HL-60 (cell line): Measurements from ENCODE around the gene ACVR1B.
A peak's percentile ranks its signal among the peaks of the same experiment; 100 is the strongest.

Experiments
- DNase-seq, 2 experiments: peaks; one replicate each; pipeline ENCODE4 v3.0.0-alpha.2; 2010 to 2020; ENCODE audit warnings: low read depth in 1 of 2, low spot score in 1 of 2
- H3K27ac ChIP-seq: fragments of 250-450 bp; sonication (Bioruptor Pico); replicated peaks from 2 replicates; pipeline ENCODE4 v1.5.1; 2020; ENCODE audit warnings: mild to moderate bottlenecking, moderate library complexity
- H3K27me3 ChIP-seq: fragments of 250-450 bp; sonication (Bioruptor Pico); 2 replicates; pipeline ENCODE4 v1.5.1; 2021; ENCODE audit warnings: mild to moderate bottlenecking, moderate library complexity; ENCODE audit not compliant: insufficient read depth, poor library complexity, severe bottlenecking
- H3K4me3 ChIP-seq: replicated peaks from 2 replicates; pipeline ENCODE4 v1.5.1; 2011; ENCODE audit warnings: mild to moderate bottlenecking, control low read depth, low read length; ENCODE audit not compliant: insufficient read depth
- GABPA ChIP-seq: IDR thresholded peaks from 2 replicates; pipeline ENCODE4 v1.6.1; 2012; ENCODE audit warnings: low read depth
- POLR2AphosphoS5 ChIP-seq: IDR thresholded peaks from 2 replicates; pipeline ENCODE4 v1.6.1; 2012; ENCODE audit warnings: low read depth
- SPI1 ChIP-seq: IDR thresholded peaks from 2 replicates; pipeline ENCODE4 v1.6.1; 2012; ENCODE audit warnings: low read depth, mild to moderate bottlenecking, borderline replicate concordance
- TF ChIP-seq, protein P1 (sequence below): IDR thresholded peaks from 2 replicates; pipeline ENCODE4 v1.6.1; 2012; ENCODE audit warnings: low read depth; ENCODE audit not compliant: insufficient replicate concordance
- TF ChIP-seq, protein P2 (sequence below): IDR thresholded peaks from one replicate; pipeline ENCODE4 v1.5.1; 2011; ENCODE audit warnings: low read length, control low read depth, inconsistent platforms; ENCODE audit not compliant: insufficient read depth

The ACVR1B gene

DNA sequence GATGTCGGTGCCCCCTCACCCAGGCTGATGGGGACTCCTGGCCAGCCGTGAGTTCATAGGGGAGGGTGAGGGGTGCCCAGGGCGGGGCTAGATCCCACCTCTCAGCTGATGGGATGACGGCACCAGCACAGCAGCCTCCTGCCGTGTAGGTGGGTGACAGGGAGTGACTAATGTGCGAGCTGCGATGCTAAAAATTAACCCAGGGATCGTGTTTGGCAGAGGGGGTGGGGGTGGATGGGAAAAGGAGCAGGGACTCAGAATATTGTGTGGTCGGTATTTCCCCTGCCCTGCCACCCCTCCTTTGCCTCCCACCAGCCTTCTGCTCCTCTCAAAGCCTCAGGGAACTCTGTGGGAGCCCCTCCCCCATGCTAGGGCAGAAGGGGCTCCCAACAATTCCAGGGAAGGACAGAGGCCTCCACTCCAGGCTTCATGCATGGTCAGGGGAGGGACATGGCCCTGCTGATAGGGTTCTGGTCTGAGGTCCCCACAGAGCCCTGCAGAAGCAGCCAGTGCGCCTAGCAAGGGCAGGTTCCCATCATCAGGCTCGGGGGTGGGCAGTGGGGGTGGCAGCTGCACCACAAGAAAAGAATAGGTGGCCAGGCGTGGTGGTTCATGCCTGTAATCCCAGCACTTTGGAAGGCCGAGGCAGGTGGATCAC, 67.7 kb downstream of the ACVR1B start:
- Histone ChIP-seq H3K4me3 (no peak overlapping the region), H3K27me3 (no peaks in the 10 kb centered on the region), H3K27ac (no peak overlapping the region)
- TF ChIP-seq, protein P1, sequence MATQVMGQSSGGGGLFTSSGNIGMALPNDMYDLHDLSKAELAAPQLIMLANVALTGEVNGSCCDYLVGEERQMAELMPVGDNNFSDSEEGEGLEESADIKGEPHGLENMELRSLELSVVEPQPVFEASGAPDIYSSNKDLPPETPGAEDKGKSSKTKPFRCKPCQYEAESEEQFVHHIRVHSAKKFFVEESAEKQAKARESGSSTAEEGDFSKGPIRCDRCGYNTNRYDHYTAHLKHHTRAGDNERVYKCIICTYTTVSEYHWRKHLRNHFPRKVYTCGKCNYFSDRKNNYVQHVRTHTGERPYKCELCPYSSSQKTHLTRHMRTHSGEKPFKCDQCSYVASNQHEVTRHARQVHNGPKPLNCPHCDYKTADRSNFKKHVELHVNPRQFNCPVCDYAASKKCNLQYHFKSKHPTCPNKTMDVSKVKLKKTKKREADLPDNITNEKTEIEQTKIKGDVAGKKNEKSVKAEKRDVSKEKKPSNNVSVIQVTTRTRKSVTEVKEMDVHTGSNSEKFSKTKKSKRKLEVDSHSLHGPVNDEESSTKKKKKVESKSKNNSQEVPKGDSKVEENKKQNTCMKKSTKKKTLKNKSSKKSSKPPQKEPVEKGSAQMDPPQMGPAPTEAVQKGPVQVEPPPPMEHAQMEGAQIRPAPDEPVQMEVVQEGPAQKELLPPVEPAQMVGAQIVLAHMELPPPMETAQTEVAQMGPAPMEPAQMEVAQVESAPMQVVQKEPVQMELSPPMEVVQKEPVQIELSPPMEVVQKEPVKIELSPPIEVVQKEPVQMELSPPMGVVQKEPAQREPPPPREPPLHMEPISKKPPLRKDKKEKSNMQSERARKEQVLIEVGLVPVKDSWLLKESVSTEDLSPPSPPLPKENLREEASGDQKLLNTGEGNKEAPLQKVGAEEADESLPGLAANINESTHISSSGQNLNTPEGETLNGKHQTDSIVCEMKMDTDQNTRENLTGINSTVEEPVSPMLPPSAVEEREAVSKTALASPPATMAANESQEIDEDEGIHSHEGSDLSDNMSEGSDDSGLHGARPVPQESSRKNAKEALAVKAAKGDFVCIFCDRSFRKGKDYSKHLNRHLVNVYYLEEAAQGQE = no peak
- no peak for TF ChIP-seq GABPA
- TF ChIP-seq, protein P2, sequence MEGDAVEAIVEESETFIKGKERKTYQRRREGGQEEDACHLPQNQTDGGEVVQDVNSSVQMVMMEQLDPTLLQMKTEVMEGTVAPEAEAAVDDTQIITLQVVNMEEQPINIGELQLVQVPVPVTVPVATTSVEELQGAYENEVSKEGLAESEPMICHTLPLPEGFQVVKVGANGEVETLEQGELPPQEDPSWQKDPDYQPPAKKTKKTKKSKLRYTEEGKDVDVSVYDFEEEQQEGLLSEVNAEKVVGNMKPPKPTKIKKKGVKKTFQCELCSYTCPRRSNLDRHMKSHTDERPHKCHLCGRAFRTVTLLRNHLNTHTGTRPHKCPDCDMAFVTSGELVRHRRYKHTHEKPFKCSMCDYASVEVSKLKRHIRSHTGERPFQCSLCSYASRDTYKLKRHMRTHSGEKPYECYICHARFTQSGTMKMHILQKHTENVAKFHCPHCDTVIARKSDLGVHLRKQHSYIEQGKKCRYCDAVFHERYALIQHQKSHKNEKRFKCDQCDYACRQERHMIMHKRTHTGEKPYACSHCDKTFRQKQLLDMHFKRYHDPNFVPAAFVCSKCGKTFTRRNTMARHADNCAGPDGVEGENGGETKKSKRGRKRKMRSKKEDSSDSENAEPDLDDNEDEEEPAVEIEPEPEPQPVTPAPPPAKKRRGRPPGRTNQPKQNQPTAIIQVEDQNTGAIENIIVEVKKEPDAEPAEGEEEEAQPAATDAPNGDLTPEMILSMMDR = no peak
- no peak for TF ChIP-seq POLR2AphosphoS5
- TF ChIP-seq SPI1 = no peak
- no peak for DNase-seq

DNA sequence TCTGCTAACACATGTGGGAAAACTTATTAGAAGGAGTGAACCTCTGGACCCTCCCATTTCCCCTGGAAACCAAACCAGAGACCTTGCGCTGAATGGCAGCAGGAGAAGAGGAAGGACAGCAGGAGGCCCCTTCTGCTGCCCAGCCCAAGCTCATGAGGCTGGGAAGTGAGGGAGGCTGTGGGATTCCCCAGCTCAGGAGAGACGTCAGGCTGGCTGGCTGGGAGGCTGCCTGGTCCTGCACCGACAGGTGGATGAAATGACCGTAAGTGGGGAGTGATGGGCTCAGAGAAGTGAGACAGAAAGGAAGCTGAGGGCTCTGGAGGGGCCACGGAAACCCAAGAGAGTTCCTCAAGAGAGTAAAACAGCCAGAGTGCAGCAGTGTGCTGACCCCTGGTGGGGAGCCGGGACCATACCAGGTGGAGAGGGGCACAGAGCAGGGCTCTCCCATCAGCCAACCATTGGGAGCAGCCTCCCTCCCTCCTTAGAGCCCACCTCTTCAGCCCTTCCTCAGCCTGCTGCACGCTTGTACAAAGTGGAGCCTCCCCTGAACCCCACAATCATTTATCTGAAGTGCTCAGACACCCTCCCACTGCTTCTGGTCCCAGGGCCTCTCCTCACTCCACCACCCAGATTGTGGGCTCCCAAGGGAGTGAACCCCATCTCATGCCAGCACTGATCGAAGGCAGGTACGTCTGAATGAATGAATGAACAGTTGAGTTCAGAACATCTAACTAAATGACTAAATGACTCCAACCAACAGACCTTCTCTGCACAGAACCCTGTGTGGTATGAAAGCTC, 69.2 kb downstream of the ACVR1B start:
- Histone ChIP-seq H3K4me3 (no peak overlapping the region), H3K27me3 (no peaks in the 10 kb centered on the region), H3K27ac (no peak overlapping the region)
- peak in 1 of 2 experiments; percentile 72 for DNase-seq
- TF ChIP-seq GABPA = no peak
- TF ChIP-seq, protein P2 = peak; percentile 81
- no peak for TF ChIP-seq POLR2AphosphoS5
- TF ChIP-seq SPI1 = 0 out of 2 replicates have a peak, but pooled peaks have one; percentile 1
- TF ChIP-seq, protein P1 = no peak

DNA sequence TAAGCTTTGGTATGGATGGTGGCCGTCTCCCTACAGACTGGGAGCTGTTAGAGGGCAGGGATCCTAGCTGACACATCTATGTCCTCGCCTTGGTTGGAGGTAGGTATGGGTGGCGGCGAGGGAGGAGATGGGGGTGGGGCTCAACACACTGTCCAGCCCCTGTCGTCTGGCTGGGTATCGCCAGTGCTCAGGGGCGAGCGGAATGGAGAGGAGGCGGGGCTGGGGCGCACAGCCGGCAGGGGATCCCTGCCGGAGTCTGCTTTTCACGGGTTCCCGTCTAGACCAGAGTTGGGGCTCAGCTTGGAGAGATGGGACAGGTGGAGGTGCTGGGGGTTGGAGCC, 71.3 kb downstream of the ACVR1B start:
- Histone ChIP-seq H3K27me3 (no peaks in the 10 kb centered on the region), H3K4me3 (peak overlapping the region; percentile 51), H3K27ac (no peak overlapping the region)
- DNase-seq = no peak
- TF ChIP-seq POLR2AphosphoS5 (no peak), SPI1 (no peak), GABPA (no peak)
- TF ChIP-seq, protein P2 = no peak
- TF ChIP-seq, protein P1 = no peak
